Fibroblast of the conjunctiva (primary cell): ENCODE results near the gene PREX1.

ENCODE experiments used
- DNase-seq: peaks from one replicate; pipeline ENCODE4 v3.0.0-alpha.2; 2010; ENCODE audit warnings: low read depth

Gene PREX1

GRCh38 chr20:48717680-48718223 lies 110.0 kb downstream of the PREX1 start:
- DNase-seq: no peak

GRCh38 chr20:48717095-48717672 lies 110.6 kb downstream of the PREX1 start:
- no peak for DNase-seq

- no peak for DNase-seq
These were observed 111.3 kb downstream of the PREX1 start for GRCh38 chr20:48716541-48716940.

GRCh38 chr20:48716086-48716485 lies 111.7 kb downstream of the PREX1 start:
- DNase-seq: no peak

- no peak for DNase-seq
These were observed 113.0 kb downstream of the PREX1 start for GRCh38 chr20:48714764-48715163.

GRCh38 chr20:48711696-48712464 lies 115.9 kb downstream of the PREX1 start:
- no peak for DNase-seq

GRCh38 chr20:48711044-48711428 lies 116.8 kb downstream of the PREX1 start:
- DNase-seq: no peak

- DNase-seq: no peak
These were observed 117.3 kb downstream of the PREX1 start for GRCh38 chr20:48710341-48711043.

- DNase-seq: no peak
These were observed 118.1 kb downstream of the PREX1 start for GRCh38 chr20:48709744-48710143.

GRCh38 chr20:48709058-48709691 lies 118.6 kb downstream of the PREX1 start:
- DNase-seq: no peak

- no peak for DNase-seq
These were observed 119.2 kb downstream of the PREX1 start for GRCh38 chr20:48708630-48709029.

GRCh38 chr20:48708116-48708515 lies 119.7 kb downstream of the PREX1 start:
- no peak for DNase-seq

- DNase-seq: no peak
These were observed 121.0 kb downstream of the PREX1 start for GRCh38 chr20:48706710-48707365.

GRCh38 chr20:48706116-48706656 lies 121.6 kb downstream of the PREX1 start:
- DNase-seq: peak; percentile 44

- DNase-seq: peak; percentile 47
These were observed 122.3 kb downstream of the PREX1 start for GRCh38 chr20:48705240-48706115.

- no peak for DNase-seq
These were observed 123.0 kb downstream of the PREX1 start for GRCh38 chr20:48704761-48705160.

- DNase-seq: no peak
These were observed 124.1 kb downstream of the PREX1 start for GRCh38 chr20:48703511-48704219.

GRCh38 chr20:48703107-48703506 lies 124.7 kb downstream of the PREX1 start:
- DNase-seq: no peak

- no peak for DNase-seq
These were observed 125.3 kb downstream of the PREX1 start for GRCh38 chr20:48702455-48702913.

GRCh38 chr20:48701702-48702101 lies 126.1 kb downstream of the PREX1 start:
- DNase-seq: no peak
